Endothelial cell of umbilical vein (primary cell): ENCODE results near the gene ALOX15B. TPM values are rescaled to one million over a fixed set of nuclear protein-coding genes. Genes with fewer than 3 reads are reported as not detected.

Experiments
- BruUV-seq: library from RNA; stranded (reverse); fragments of 400-500 nt; replicated peaks from 2 replicates; lab custom pipeline; 2021; lab: Mats Ljungman, UMichigan
- CTCF ChIA-PET: fragments of 300-600, 350-600 bp; sonication (Branson Sonifier 250); formaldehyde crosslinking; loops from one replicate; lab custom pipeline; 2021; ENCODE audit warnings: antibody characterized with exemption, inconsistent platforms; lab: Charles Lee
- POLR2A ChIA-PET: fragments of 300-600, 350-600 bp; sonication (Branson Sonifier 250); formaldehyde crosslinking; loops from one replicate; lab custom pipeline; 2021; ENCODE audit warnings: antibody characterized with exemption, inconsistent platforms; lab: Charles Lee
- DNase-seq: peaks from one replicate; pipeline ENCODE4 v3.0.0-alpha.2; 2011; ENCODE audit warnings: low read depth, low spot score
- FAIRE-seq: peaks from 2 replicates; lab custom pipeline; 2011; peaks lifted over from hg19 to GRCh38; lab: Jason Lieb, UNC
- H2AFZ ChIP-seq: 2 replicates; pipeline ENCODE4 v1.6.0; 2012; ENCODE audit warnings: low read depth, low read length, control low read depth, inconsistent platforms
- H3K27ac ChIP-seq: 2 replicates; pipeline ENCODE4 v1.5.1; 2011; ENCODE audit warnings: low read depth, mild to moderate bottlenecking, control low read depth, low read length, moderate library complexity; ENCODE audit not compliant: insufficient read depth
- H3K27me3 ChIP-seq, 2 experiments: 2 replicates each; pipeline versions ENCODE4 v1.6.0 to v1.6.1; 2011; ENCODE audit warnings: low read length in 2 of 2, mixed read lengths in 1 of 2; ENCODE audit not compliant: control insufficient read depth in 2 of 2, insufficient read depth in 2 of 2
- H3K36me3 ChIP-seq, 2 experiments: 2 replicates in 1 of 2; 3 replicates in 1 of 2; pipeline ENCODE4 v1.5.1; 2011; ENCODE audit warnings: low read length in 2 of 2, mild to moderate bottlenecking in 1 of 2, moderate library complexity in 1 of 2; ENCODE audit not compliant: control insufficient read depth in 2 of 2, insufficient read depth in 2 of 2; ENCODE audit errors: extremely low read depth in 1 of 2
- H3K4me1 ChIP-seq: 3 replicates; pipeline ENCODE4 v1.5.1; 2011; ENCODE audit warnings: mild to moderate bottlenecking, low read length; ENCODE audit not compliant: control insufficient read depth, insufficient read depth; ENCODE audit errors: extremely low read depth
- H3K4me2 ChIP-seq: 2 replicates; pipeline ENCODE4 v1.6.1; 2011; ENCODE audit warnings: low read length, control low read depth, mixed read lengths; ENCODE audit not compliant: insufficient read depth
- H3K4me3 ChIP-seq, 3 experiments: fragments of 200-600 bp in 1 of 3; sonication (generic), shearing (Covaris generic) in 1 of 3; replicated peaks in 1 of 3; 2 replicates each; pipeline ENCODE4 v1.5.1; 2011 to 2016; ENCODE audit warnings: control low read depth in 3 of 3, low read length in 3 of 3, mild to moderate bottlenecking in 2 of 3, inconsistent platforms in 1 of 3, low read depth in 1 of 3, moderate library complexity in 1 of 3; ENCODE audit not compliant: insufficient read depth in 1 of 3
- H3K79me2 ChIP-seq: 2 replicates; pipeline ENCODE4 v1.6.0; 2012; ENCODE audit warnings: low read length, inconsistent platforms; ENCODE audit not compliant: control insufficient read depth, insufficient read depth
- H3K9ac ChIP-seq: replicated peaks from 2 replicates; pipeline ENCODE3; 2011; ENCODE audit warnings: low read length, control low read depth; ENCODE audit not compliant: insufficient read depth; ENCODE audit errors: extremely low read depth
- H3K9me1 ChIP-seq: replicated peaks from 3 replicates; pipeline ENCODE4 v1.6.0; 2011; ENCODE audit warnings: mild to moderate bottlenecking, low read length; ENCODE audit not compliant: control insufficient read depth, insufficient read depth; ENCODE audit errors: extremely low read depth
- H3K9me3 ChIP-seq: replicated peaks from 2 replicates; pipeline ENCODE4 v1.5.1; 2012; ENCODE audit warnings: low read length, inconsistent platforms; ENCODE audit not compliant: control insufficient read depth, insufficient read depth
- H4K20me1 ChIP-seq: replicated peaks from 2 replicates; pipeline ENCODE3; 2011; ENCODE audit warnings: mild to moderate bottlenecking, low read length; ENCODE audit not compliant: control insufficient read depth, insufficient read depth; ENCODE audit errors: extremely low read depth
- FOS ChIP-seq: IDR thresholded peaks from 2 replicates; pipeline ENCODE4 v1.6.1; 2011; ENCODE audit warnings: mild to moderate bottlenecking, low read length, moderate library complexity, borderline replicate concordance; ENCODE audit not compliant: insufficient read depth
- GATA2 ChIP-seq: IDR thresholded peaks from 2 replicates; pipeline ENCODE4 v1.7.0; 2011; ENCODE audit warnings: low read depth, mild to moderate bottlenecking, moderate library complexity, mixed read lengths, low read length; ENCODE audit not compliant: insufficient read length, insufficient read depth
- JUN ChIP-seq: IDR thresholded peaks from 2 replicates; pipeline ENCODE4 v1.6.1; 2011; ENCODE audit warnings: borderline replicate concordance, low read depth; ENCODE audit not compliant: insufficient read length, insufficient read depth
- MYC ChIP-seq: IDR thresholded peaks from one replicate; pipeline ENCODE4 v1.6.1; 2011; ENCODE audit warnings: mild to moderate bottlenecking, low read depth, low read length
- POLR2A ChIP-seq: IDR thresholded peaks from 2 replicates; pipeline ENCODE4 v1.6.1; 2012; ENCODE audit warnings: low read depth, mild to moderate bottlenecking, control low read depth, low read length
- dilution Hi-C: fragments of 300-500 bp; cut with MboI; formaldehyde crosslinking; loops from one replicate; pipeline ENCODE4 v1.15.0; 2019; ENCODE audit warnings: low sequenced_read_pairs; ENCODE audit not compliant: extremely low pct_ligation_motif_present
- intact Hi-C: fragments of 100-400 bp; cut with micrococcal nuclease; formaldehyde crosslinking; loops from one replicate; pipeline ENCODE4 v1.10.0; 2022
- polyA plus RNA-seq, 4 experiments: library from polyadenylated mRNA; depleted of rRNA in 3 of 4; stranded (reverse) in 3 of 4; unstranded in 1 of 4; fragments of >200 nt; gene quantifications; 2 replicates each; pipeline versions ENCODE4 v1.2.1 to v1.2.3, GENCODE V29; 2011 to 2012; ENCODE audit warnings: missing spikeins in 1 of 4
- total RNA-seq: library from RNA; stranded (reverse); gene quantifications from 2 replicates; pipeline ENCODE4 v1.2.3, GENCODE V29; 2021
- TF ChIP-seq, protein P1 (sequence below): IDR thresholded peaks from 2 replicates; pipeline ENCODE4 v1.6.1; 2011; ENCODE audit not compliant: insufficient read depth, insufficient read length

ALOX15B gene
- total and polyA plus RNA-seq, 2 donors (not counting 3 experiments of a cell fraction or from before 2014, with no cell fraction given) = not detected

DNA sequence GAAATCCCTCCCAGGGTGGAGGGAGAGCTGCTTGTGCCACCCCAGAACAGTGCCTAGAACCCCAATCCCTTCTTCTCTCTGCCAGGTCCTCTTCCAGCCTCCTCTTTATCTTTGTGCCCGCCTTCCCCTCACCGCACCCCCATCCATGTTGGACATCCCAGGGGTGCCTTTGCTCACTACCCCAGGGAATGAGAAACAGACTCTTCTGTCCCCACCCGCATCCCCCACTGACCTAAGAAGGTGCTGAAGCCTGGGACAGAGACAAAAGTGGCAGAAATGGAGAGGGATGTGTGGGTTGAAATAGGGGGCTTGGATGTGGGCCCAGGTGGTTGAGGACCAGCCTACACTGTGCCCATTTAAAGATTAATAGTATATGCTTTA is 17.0 kb downstream of the ALOX15B start:
- POLR2A ChIA-PET = no interaction called here
- no peak for FAIRE-seq
- no peak for DNase-seq
- Histone ChIP-seq H3K27me3 (peaks cover 14 to 21% of the 10 kb centered on the region in 2 experiments), H3K4me3 (no peak overlapping the region), H3K4me1 (peaks cover 11% of the 10 kb centered on the region), H3K4me2 (no peak overlapping the region), H3K9me3 (no peaks in the 10 kb centered on the region), H3K9ac (no peak overlapping the region), H3K79me2 (no peaks in the 10 kb centered on the region), H2AFZ (no peak overlapping the region), H3K9me1 (no peaks in the 10 kb centered on the region), H3K36me3 (no peaks in the 10 kb centered on the region), H4K20me1 (no peaks in the 10 kb centered on the region), H3K27ac (peak overlapping the region; percentile 28)
- TF ChIP-seq POLR2A (no peak), MYC (no peak), JUN (no peak), FOS (no peak), GATA2 (no peak)
- TF ChIP-seq, protein P1, sequence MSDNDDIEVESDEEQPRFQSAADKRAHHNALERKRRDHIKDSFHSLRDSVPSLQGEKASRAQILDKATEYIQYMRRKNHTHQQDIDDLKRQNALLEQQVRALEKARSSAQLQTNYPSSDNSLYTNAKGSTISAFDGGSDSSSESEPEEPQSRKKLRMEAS = no peak
- intact Hi-C loops (loop anchor here (2.0 to 5.0 kb wide), 2 partner anchors 39 to 234 kb away; no protein-coding TSS in a partner anchor), dilution Hi-C loops (no loop called here)
- CTCF ChIA-PET = interaction anchor here (0.8 to 11.0 kb wide), 13 partner anchors 13 to 313 kb away, joined by 3 to 191 read pairs (median 16); no protein-coding TSS in a partner anchor
- no TSS peak for BruUV-seq

DNA sequence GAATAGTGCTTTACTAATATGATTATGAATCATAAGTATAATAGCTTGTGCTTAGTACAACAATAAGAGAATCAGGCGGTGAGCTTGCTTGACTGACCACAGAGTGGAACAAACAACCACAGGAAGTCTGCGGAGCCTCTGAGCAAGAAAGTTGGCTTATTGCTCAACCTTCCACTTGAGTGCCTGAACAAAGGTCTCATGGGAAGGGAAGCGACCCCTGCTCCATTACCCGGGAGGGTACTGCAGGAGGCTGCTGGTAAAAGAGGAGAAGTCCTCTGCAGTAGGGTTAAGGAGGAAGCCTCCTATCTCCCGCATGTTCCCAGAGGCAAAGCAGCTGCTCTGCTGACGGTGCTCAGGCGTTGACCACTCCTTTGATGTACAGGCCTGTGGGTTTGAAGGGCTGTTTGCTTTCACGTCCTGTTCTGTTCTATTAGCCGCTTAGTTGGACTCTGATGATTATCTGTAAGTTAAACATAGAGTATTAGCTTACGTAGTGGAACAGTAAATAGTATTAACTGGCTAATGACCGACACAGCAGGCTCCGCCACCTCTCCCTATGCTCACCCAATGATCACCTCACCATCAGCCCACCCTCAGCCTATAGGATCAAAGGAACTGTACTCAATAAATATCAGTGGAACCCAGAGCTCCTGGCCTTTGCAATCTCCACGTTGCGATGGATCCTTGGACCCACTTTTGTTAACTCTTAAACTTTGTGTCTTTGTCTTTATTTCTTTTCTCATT is 17.5 kb downstream of the ALOX15B start:
- Histone ChIP-seq H3K4me1 (peaks cover 11% of the 10 kb centered on the region), H3K36me3 (no peaks in the 10 kb centered on the region), H3K9me3 (no peaks in the 10 kb centered on the region), H2AFZ (peak overlapping the region; percentile 85), H3K27ac (peak overlapping the region; percentile 28), H3K4me3 (no peak overlapping the region), H4K20me1 (no peaks in the 10 kb centered on the region), H3K9ac (no peak overlapping the region), H3K4me2 (no peak overlapping the region), H3K79me2 (no peaks in the 10 kb centered on the region), H3K27me3 (peaks cover 19 to 26% of the 10 kb centered on the region in 2 experiments), H3K9me1 (no peaks in the 10 kb centered on the region)
- ChIA-PET POLR2A (no interaction called here), CTCF (interaction anchor here (0.8 to 11.0 kb wide), 19 partner anchors 13 to 313 kb away, joined by 3 to 191 read pairs (median 14); partner anchors contain the start of genes CNTROB and GUCY2D)
- dilution Hi-C loops = no loop called here
- intact Hi-C loops = loop anchor here (2.0 to 5.0 kb wide), 2 partner anchors 40 to 234 kb away; no protein-coding TSS in a partner anchor
- TF ChIP-seq, protein P1 = no peak
- TF ChIP-seq GATA2 (peak; percentile 26), POLR2A (no peak), JUN (peak; percentile 7), FOS (no peak)
- peak; percentile 89 for DNase-seq
- BruUV-seq = no TSS peak
- FAIRE-seq = peak; percentile 75
